ENCODE measurements around the gene PIP5K1C. TPM values are rescaled to one million over a fixed set of nuclear protein-coding genes. Genes with fewer than 3 reads are reported as not detected.

PIP5K1C gene
- total and polyA plus RNA-seq, 10 donors = 6.2 to 41.9 (median 33.9) TPM

DNA sequence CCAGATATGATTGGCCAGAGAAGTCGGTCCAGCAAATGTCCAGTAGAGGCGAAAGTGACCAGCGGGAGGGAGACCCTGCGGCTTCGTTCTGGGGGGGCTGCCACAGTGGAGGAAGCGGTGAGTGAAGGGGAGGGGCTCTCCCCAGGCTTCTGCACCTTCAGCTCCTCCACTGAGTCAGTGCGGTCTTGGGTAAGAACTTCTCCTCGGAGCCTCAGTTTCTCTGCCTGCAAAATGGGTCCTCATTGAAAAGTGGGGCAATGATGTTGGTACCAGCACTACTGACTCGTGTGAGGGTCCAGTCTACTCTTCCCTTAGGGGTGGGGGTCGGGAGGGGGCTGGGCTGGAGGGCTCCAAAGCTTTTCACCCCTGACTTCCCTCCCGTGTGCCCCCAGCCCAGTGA is 110.8 kb downstream of the PIP5K1C start:
- Histone ChIP-seq H3K36me3 (peaks cover 0 to 6% (median 0%) of the 10 kb centered on the region in 6 donors), H3K27me3 (replicated peaks in 1 of 7) (peaks cover 0 to 24% (median 8%) of the 10 kb centered on the region in 7 donors), H3K9me3 (no peaks in the 10 kb centered on the region), H3K27ac (no peak overlapping the region), H3K4me1 (peaks cover 0 to 22% (median 13%) of the 10 kb centered on the region in 6 donors), H3K4me3 (no peak overlapping the region)
- no peak for TF ChIP-seq POLR2AphosphoS5 (IDR thresholded peaks at IDR 0.05)
- TF ChIP-seq CTCF (IDR thresholded peaks at IDR 0.05 in 8 of 11, conservative IDR thresholded peaks at IDR 0.05 in 3 of 11) = no peak
- TF ChIP-seq POLR2A (IDR thresholded peaks at IDR 0.05) = no peak
- intact Hi-C loops (cut with DNase I; ENCODE audit: low total_unique reads) = no loop called here
- DNase-seq = no peak
- WGBS, 5 donors = 80 to 92% (median 92%) methylated on average over 10 to 11 of the region's 11 CpGs

- WGBS, 5 donors = 77 to 86% (median 81%) methylated on average over 21 to 31 of the region's 31 CpGs
- H3K27ac ChIP-seq = no peak overlapping the region
- DNase-seq = no peak
- peaks cover 0 to 26% (median 8%) of the 10 kb centered on the region in 7 donors for H3K27me3 ChIP-seq (replicated peaks in 1 of 7)
- H3K9me3 ChIP-seq = no peaks in the 10 kb centered on the region
- H3K4me3 ChIP-seq = no peak overlapping the region
- peaks cover 0 to 6% (median 0%) of the 10 kb centered on the region in 6 donors for H3K36me3 ChIP-seq
- H3K4me1 ChIP-seq = peaks cover 0 to 22% (median 13%) of the 10 kb centered on the region in 6 donors
- intact Hi-C loops (cut with DNase I; ENCODE audit: low total_unique reads) = no loop called here
- TF ChIP-seq POLR2AphosphoS5 (IDR thresholded peaks at IDR 0.05) (no peak), CTCF (IDR thresholded peaks at IDR 0.05 in 8 of 11, conservative IDR thresholded peaks at IDR 0.05 in 3 of 11) (no peak), POLR2A (IDR thresholded peaks at IDR 0.05) (no peak)
Measured at GRCh38 chr19:3586707-3587346, 113.4 kb downstream of the PIP5K1C start.

DNA sequence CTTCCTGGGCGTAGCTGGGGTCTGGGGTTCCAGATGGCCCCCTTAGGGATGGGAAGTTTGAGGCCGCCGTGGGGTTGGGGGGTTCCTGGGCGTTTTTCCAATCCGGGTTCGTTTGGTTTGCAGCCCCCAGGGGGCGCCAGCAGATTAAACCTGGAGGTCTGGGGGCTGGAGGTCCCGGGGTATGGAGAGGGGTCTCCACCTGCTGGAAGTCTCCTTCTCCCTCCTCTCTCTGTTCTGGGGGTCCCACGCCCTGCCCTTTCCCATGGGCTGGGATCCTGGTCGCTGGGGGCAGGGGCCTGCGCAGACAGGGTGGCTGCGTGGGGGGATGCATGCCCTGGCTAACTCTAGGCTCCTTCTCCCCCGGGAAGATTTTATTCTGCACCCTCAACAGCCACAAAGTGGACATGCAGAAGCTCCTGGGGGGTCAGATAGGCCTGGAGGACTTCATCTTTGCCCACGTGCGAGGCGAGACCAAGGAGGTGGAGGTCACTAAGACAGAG is 114.1 kb downstream of the PIP5K1C start:
- intact Hi-C loops (cut with DNase I; ENCODE audit: low total_unique reads) = no loop called here
- peak overlapping the region; percentile 22 to 71 (median 38) for H3K4me3 ChIP-seq
- H3K27me3 ChIP-seq (replicated peaks in 1 of 7) = peaks cover 0 to 26% (median 8%) of the 10 kb centered on the region in 7 donors
- H3K9me3 ChIP-seq = no peaks in the 10 kb centered on the region
- TF ChIP-seq CTCF (IDR thresholded peaks at IDR 0.05 in 8 of 11, conservative IDR thresholded peaks at IDR 0.05 in 3 of 11) (peak; percentile 29 to 78 (median 71)), POLR2A (IDR thresholded peaks at IDR 0.05) (no peak), POLR2AphosphoS5 (IDR thresholded peaks at IDR 0.05) (peak in 1 of 3 donors; percentile 14)
- no peak for DNase-seq
- H3K4me1 ChIP-seq = peaks cover 0 to 22% (median 13%) of the 10 kb centered on the region in 6 donors
- peak overlapping the region in 3 of 8 donors; percentile 8 to 37 (median 15) for H3K27ac ChIP-seq
- H3K36me3 ChIP-seq = peaks cover 0 to 6% (median 0%) of the 10 kb centered on the region in 6 donors
- WGBS, 5 donors = 4 to 32% (median 27%) methylated on average over 6 to 16 of the region's 16 CpGs
